Measurements from ENCODE around the gene AKAP6. TPM values are rescaled to one million over a fixed set of nuclear protein-coding genes. Genes with fewer than 3 reads are reported as not detected.

Gene AKAP6
- total and polyA plus RNA-seq, 5 donors from 2014 or later = 0.07 to 1.1 (median 0.47) TPM

- no peak for DNase-seq
- no peak overlapping the region for H3K4me3 ChIP-seq (ENCODE audit: low read depth, low read length)
- no peaks in the 10 kb centered on the region for H3K4me1 ChIP-seq (ENCODE audit: control insufficient read depth, insufficient read depth, low read length, poor library complexity, severe bottlenecking)
- Mint-ChIP-seq H3K9me3 (peaks cover 0 to 3% (median 0%) of the 10 kb centered on the region in 7 donors), H3K4me1 (peaks cover 0 to 2% (median 0%) of the 10 kb centered on the region in 4 donors), H3K36me3 (no peaks in the 10 kb centered on the region), H3K27me3 (no peaks in the 10 kb centered on the region), H3K27ac (no peak overlapping the region), H3K4me3 (no peak overlapping the region)
- no peaks in the 10 kb centered on the region for H3K9me3 ChIP-seq (ENCODE audit: control insufficient read depth in 2 of 2, low read length in 2 of 2)
- no peaks in the 10 kb centered on the region for H3K27me3 ChIP-seq (ENCODE audit: control insufficient read depth, insufficient read depth, low read length)
- ATAC-seq (ENCODE audit: low read depth in 2 of 2) = no peak
- H3K27ac ChIP-seq (ENCODE audit: insufficient read depth, low read length, poor library complexity, severe bottlenecking) = no peak overlapping the region
- H3K36me3 ChIP-seq (ENCODE audit: control insufficient read depth, insufficient read depth, low read length) = no peaks in the 10 kb centered on the region
Observed at GRCh38 chr14:32694795-32695449, 365.8 kb downstream of the AKAP6 start.

DNA sequence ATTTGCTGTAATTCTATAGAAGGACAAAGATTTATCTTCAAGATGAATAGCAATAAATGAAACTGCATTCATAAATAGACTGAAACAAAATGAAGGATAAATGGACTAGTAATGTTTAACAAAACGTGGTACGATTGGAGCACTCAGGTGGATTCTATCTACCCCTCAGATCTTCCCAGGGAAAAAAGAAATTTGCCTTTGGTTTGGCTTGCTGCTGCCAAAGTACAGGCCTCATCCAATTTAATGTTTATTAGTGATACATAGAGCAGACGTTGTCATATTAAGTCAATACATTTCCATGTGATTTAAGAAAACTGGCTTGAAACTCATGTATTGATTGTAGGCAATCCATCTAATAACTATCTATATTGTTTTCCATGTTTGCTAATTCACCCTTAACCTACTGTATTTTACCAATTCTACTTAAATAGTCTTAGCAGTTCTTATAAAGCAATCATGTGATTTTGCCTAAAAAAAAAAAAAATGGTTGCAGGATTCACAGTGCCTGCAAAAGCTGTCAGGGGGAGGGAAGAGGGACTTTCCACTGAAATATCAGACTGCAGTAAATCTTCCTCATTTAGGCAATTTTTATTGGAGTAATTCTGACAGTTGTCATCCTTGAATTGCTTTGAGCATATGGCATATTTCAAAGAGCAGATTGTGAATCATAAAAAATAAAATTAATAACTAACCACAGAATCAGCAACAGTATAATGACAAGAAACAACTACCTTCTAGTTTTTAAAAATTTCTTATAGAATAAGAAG, 367.4 kb downstream of the AKAP6 start:
- Mint-ChIP-seq H3K4me1 (peaks cover 0 to 2% (median under 1%) of the 10 kb centered on the region in 4 donors), H3K36me3 (no peaks in the 10 kb centered on the region), H3K27me3 (no peaks in the 10 kb centered on the region), H3K9me3 (peaks cover 0 to 3% (median 0%) of the 10 kb centered on the region in 7 donors), H3K27ac (no peak overlapping the region), H3K4me3 (no peak overlapping the region)
- no peak for DNase-seq
- Histone ChIP-seq H3K27ac (ENCODE audit: insufficient read depth, low read length, poor library complexity, severe bottlenecking) (no peak overlapping the region), H3K36me3 (ENCODE audit: control insufficient read depth, insufficient read depth, low read length) (no peaks in the 10 kb centered on the region), H3K9me3 (ENCODE audit: control insufficient read depth in 2 of 2, low read length in 2 of 2) (no peaks in the 10 kb centered on the region), H3K4me1 (ENCODE audit: control insufficient read depth, insufficient read depth, low read length, poor library complexity, severe bottlenecking) (no peaks in the 10 kb centered on the region), H3K27me3 (ENCODE audit: control insufficient read depth, insufficient read depth, low read length) (no peaks in the 10 kb centered on the region), H3K4me3 (ENCODE audit: low read depth, low read length) (no peak overlapping the region)
- ATAC-seq (ENCODE audit: low read depth in 2 of 2) = no peak

- H3K4me1 ChIP-seq (ENCODE audit: control insufficient read depth, insufficient read depth, low read length, poor library complexity, severe bottlenecking) = no peaks in the 10 kb centered on the region
- no peaks in the 10 kb centered on the region for H3K27me3 ChIP-seq (ENCODE audit: control insufficient read depth, insufficient read depth, low read length)
- Mint-ChIP-seq H3K4me1 (peaks cover 0 to 5% (median 1%) of the 10 kb centered on the region in 4 donors), H3K9me3 (peaks cover 0 to 3% (median 0%) of the 10 kb centered on the region in 7 donors), H3K4me3 (no peak overlapping the region), H3K27me3 (no peaks in the 10 kb centered on the region), H3K27ac (no peak overlapping the region), H3K36me3 (no peaks in the 10 kb centered on the region)
- no peak overlapping the region for H3K4me3 ChIP-seq (ENCODE audit: low read depth, low read length)
- ATAC-seq (ENCODE audit: low read depth in 2 of 2) (no peak), DNase-seq (no peak)
- H3K36me3 ChIP-seq (ENCODE audit: control insufficient read depth, insufficient read depth, low read length) = no peaks in the 10 kb centered on the region
- no peak overlapping the region for H3K27ac ChIP-seq (ENCODE audit: insufficient read depth, low read length, poor library complexity, severe bottlenecking)
- H3K9me3 ChIP-seq (ENCODE audit: control insufficient read depth in 2 of 2, low read length in 2 of 2) = no peaks in the 10 kb centered on the region
Observed at GRCh38 chr14:32697114-32697513, 368.0 kb downstream of the AKAP6 start.

- H3K27me3 ChIP-seq (ENCODE audit: control insufficient read depth, insufficient read depth, low read length) = no peaks in the 10 kb centered on the region
- H3K9me3 Mint-ChIP-seq = peaks cover 0 to 3% (median 0%) of the 10 kb centered on the region in 7 donors
- no peak overlapping the region for H3K4me3 Mint-ChIP-seq
- H3K27me3 Mint-ChIP-seq = no peaks in the 10 kb centered on the region
- H3K4me3 ChIP-seq (ENCODE audit: low read depth, low read length) = no peak overlapping the region
- H3K9me3 ChIP-seq (ENCODE audit: control insufficient read depth in 2 of 2, low read length in 2 of 2) = no peaks in the 10 kb centered on the region
- no peak for DNase-seq
- no peak overlapping the region for H3K27ac Mint-ChIP-seq
- no peaks in the 10 kb centered on the region for H3K4me1 ChIP-seq (ENCODE audit: control insufficient read depth, insufficient read depth, low read length, poor library complexity, severe bottlenecking)
- H3K4me1 Mint-ChIP-seq = peaks cover 4 to 8% (median 6%) of the 10 kb centered on the region in 4 donors
- no peak for ATAC-seq (ENCODE audit: low read depth in 2 of 2)
- no peaks in the 10 kb centered on the region for H3K36me3 Mint-ChIP-seq
- no peaks in the 10 kb centered on the region for H3K36me3 ChIP-seq (ENCODE audit: control insufficient read depth, insufficient read depth, low read length)
- no peak overlapping the region for H3K27ac ChIP-seq (ENCODE audit: insufficient read depth, low read length, poor library complexity, severe bottlenecking)
Observed at GRCh38 chr14:32697704-32698103, 368.6 kb downstream of the AKAP6 start.

DNA sequence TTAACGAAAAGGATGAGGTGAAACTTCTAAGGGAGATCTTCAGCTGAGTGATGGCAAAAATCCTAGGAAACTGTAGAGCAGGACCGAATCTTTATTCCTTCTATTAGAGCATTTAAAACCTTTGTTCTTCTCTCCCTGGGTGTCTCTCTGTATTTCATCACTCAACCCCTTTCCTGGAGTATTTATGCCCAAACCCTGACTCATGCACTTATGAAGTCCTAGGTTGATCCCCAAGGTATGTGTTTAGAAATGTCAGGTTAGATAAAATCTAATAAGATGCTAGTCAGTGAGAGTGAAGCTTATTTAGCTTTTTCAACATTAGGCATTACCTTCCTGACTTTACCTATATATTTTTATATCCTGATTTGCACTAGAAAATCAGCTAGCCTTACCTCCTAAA, 369.7 kb downstream of the AKAP6 start:
- Histone ChIP-seq H3K4me3 (ENCODE audit: low read depth, low read length) (no peak overlapping the region), H3K9me3 (ENCODE audit: control insufficient read depth in 2 of 2, low read length in 2 of 2) (no peaks in the 10 kb centered on the region), H3K36me3 (ENCODE audit: control insufficient read depth, insufficient read depth, low read length) (no peaks in the 10 kb centered on the region), H3K27ac (ENCODE audit: insufficient read depth, low read length, poor library complexity, severe bottlenecking) (no peak overlapping the region), H3K4me1 (ENCODE audit: control insufficient read depth, insufficient read depth, low read length, poor library complexity, severe bottlenecking) (no peaks in the 10 kb centered on the region), H3K27me3 (ENCODE audit: control insufficient read depth, insufficient read depth, low read length) (no peaks in the 10 kb centered on the region)
- no peaks in the 10 kb centered on the region for H3K36me3 Mint-ChIP-seq
- H3K27ac Mint-ChIP-seq = no peak overlapping the region
- ATAC-seq (ENCODE audit: low read depth in 2 of 2) = no peak
- no peak overlapping the region for H3K4me3 Mint-ChIP-seq
- H3K4me1 Mint-ChIP-seq = peaks cover 9 to 13% (median 11%) of the 10 kb centered on the region in 4 donors
- no peak for DNase-seq
- peaks cover 0 to 3% (median 0%) of the 10 kb centered on the region in 7 donors for H3K9me3 Mint-ChIP-seq
- H3K27me3 Mint-ChIP-seq = no peaks in the 10 kb centered on the region

GRCh38 chr14:32701475-32701874, 372.4 kb downstream of the AKAP6 start:
- DNase-seq = no peak
- H3K36me3 ChIP-seq (ENCODE audit: control insufficient read depth, insufficient read depth, low read length) = no peaks in the 10 kb centered on the region
- no peak overlapping the region for H3K4me3 ChIP-seq (ENCODE audit: low read depth, low read length)
- no peaks in the 10 kb centered on the region for H3K4me1 ChIP-seq (ENCODE audit: control insufficient read depth, insufficient read depth, low read length, poor library complexity, severe bottlenecking)
- ATAC-seq (ENCODE audit: low read depth in 2 of 2) = no peak
- H3K27ac ChIP-seq (ENCODE audit: insufficient read depth, low read length, poor library complexity, severe bottlenecking) = no peak overlapping the region
- Mint-ChIP-seq H3K27ac (no peak overlapping the region), H3K4me1 (peaks cover 9 to 13% (median 10%) of the 10 kb centered on the region in 4 donors), H3K4me3 (no peak overlapping the region), H3K36me3 (no peaks in the 10 kb centered on the region), H3K27me3 (no peaks in the 10 kb centered on the region), H3K9me3 (no peaks in the 10 kb centered on the region)
- no peaks in the 10 kb centered on the region for H3K27me3 ChIP-seq (ENCODE audit: control insufficient read depth, insufficient read depth, low read length)
- H3K9me3 ChIP-seq (ENCODE audit: control insufficient read depth in 2 of 2, low read length in 2 of 2) = no peaks in the 10 kb centered on the region

GRCh38 chr14:32702088-32702487, 373.0 kb downstream of the AKAP6 start:
- H3K4me3 ChIP-seq (ENCODE audit: low read depth, low read length) = no peak overlapping the region
- no peak for ATAC-seq (ENCODE audit: low read depth in 2 of 2)
- no peaks in the 10 kb centered on the region for H3K36me3 ChIP-seq (ENCODE audit: control insufficient read depth, insufficient read depth, low read length)
- Mint-ChIP-seq H3K4me3 (no peak overlapping the region), H3K4me1 (peaks cover 9 to 13% (median 10%) of the 10 kb centered on the region in 4 donors), H3K27ac (peak overlapping the region in 1 of 3 donors; percentile 79), H3K9me3 (no peaks in the 10 kb centered on the region), H3K27me3 (no peaks in the 10 kb centered on the region), H3K36me3 (no peaks in the 10 kb centered on the region)
- no peaks in the 10 kb centered on the region for H3K27me3 ChIP-seq (ENCODE audit: control insufficient read depth, insufficient read depth, low read length)
- no peak for DNase-seq
- no peaks in the 10 kb centered on the region for H3K9me3 ChIP-seq (ENCODE audit: control insufficient read depth in 2 of 2, low read length in 2 of 2)
- no peaks in the 10 kb centered on the region for H3K4me1 ChIP-seq (ENCODE audit: control insufficient read depth, insufficient read depth, low read length, poor library complexity, severe bottlenecking)
- peak overlapping the region; percentile 48 for H3K27ac ChIP-seq (ENCODE audit: insufficient read depth, low read length, poor library complexity, severe bottlenecking)

Measured in CD4-positive, CD25-positive, alpha-beta regulatory T cell (primary cell).